HG03432 (cell line): ENCODE results near the gene CWC15.
"Not testable (repeated sequence)": the region's sequence is repeated elsewhere in the genome, so short reads cannot be mapped to it uniquely, and the experiment has no call there.

Source experiments
- ATAC-seq: cut with Tn5 transposase; IDR thresholded peaks from one replicate; pipeline ENCODE4 v1.9.1; 2021; ENCODE audit warnings: mild to moderate bottlenecking, moderate library complexity; ENCODE audit not compliant: unreplicated experiment

The CWC15 gene

GRCh38 chr11:94922321-94923003 is 50.9 kb downstream of the CWC15 start:
- ATAC-seq = no peak

- no peak for ATAC-seq
Measured at GRCh38 chr11:94920311-94920710, 53.0 kb downstream of the CWC15 start.

GRCh38 chr11:94913718-94914394 is 59.5 kb downstream of the CWC15 start:
- ATAC-seq = not testable (repeated sequence)

- no peak for ATAC-seq
Measured at GRCh38 chr11:94912806-94913205, 60.5 kb downstream of the CWC15 start.
